ENCODE data around the gene APBA1. TPM values are rescaled to one million over a fixed set of nuclear protein-coding genes. Genes with fewer than 3 reads are reported as not detected.

APBA1 gene
- total RNA-seq, 1 donor from 2014 or later: 20.9 TPM

GRCh38 chr9:69579760-69580581 is 92.2 kb downstream of the APBA1 start:
- no peak for DNase-seq (ENCODE audit: low spot score)

GRCh38 chr9:69579032-69579758 is 93.0 kb downstream of the APBA1 start:
- no peak for DNase-seq (ENCODE audit: low spot score)

GRCh38 chr9:69578026-69578425 is 94.1 kb downstream of the APBA1 start:
- DNase-seq (ENCODE audit: low spot score): no peak

GRCh38 chr9:69577123-69577522 is 95.0 kb downstream of the APBA1 start:
- DNase-seq (ENCODE audit: low spot score): no peak

GRCh38 chr9:69574057-69574456 is 98.1 kb downstream of the APBA1 start:
- no peak for DNase-seq (ENCODE audit: low spot score)

GRCh38 chr9:69573651-69574050 is 98.5 kb downstream of the APBA1 start:
- DNase-seq (ENCODE audit: low spot score): peak; percentile 73

GRCh38 chr9:69572611-69573010 is 99.6 kb downstream of the APBA1 start:
- DNase-seq (ENCODE audit: low spot score): no peak

GRCh38 chr9:69571032-69571431 is 101.1 kb downstream of the APBA1 start:
- no peak for DNase-seq (ENCODE audit: low spot score)

- peak; percentile 80 for DNase-seq (ENCODE audit: low spot score)
Observed at GRCh38 chr9:69569738-69570451, 102.3 kb downstream of the APBA1 start.

- DNase-seq (ENCODE audit: low spot score): no peak
Observed at GRCh38 chr9:69564557-69564956, 107.6 kb downstream of the APBA1 start.

GRCh38 chr9:69559126-69559525 is 113.0 kb downstream of the APBA1 start:
- no peak for DNase-seq (ENCODE audit: low spot score)

GRCh38 chr9:69556707-69557106 is 115.5 kb downstream of the APBA1 start:
- no peak for DNase-seq (ENCODE audit: low spot score)

- no peak for DNase-seq (ENCODE audit: low spot score)
Observed at GRCh38 chr9:69555802-69556201, 116.4 kb downstream of the APBA1 start.

GRCh38 chr9:69554945-69555344 is 117.2 kb downstream of the APBA1 start:
- peak; percentile 86 for DNase-seq (ENCODE audit: low spot score)

- DNase-seq (ENCODE audit: low spot score): peak; percentile 38
Observed at GRCh38 chr9:69549310-69550202, 122.6 kb downstream of the APBA1 start.

- DNase-seq (ENCODE audit: low spot score): no peak
Observed at GRCh38 chr9:69548681-69549080, 123.5 kb downstream of the APBA1 start.

- DNase-seq (ENCODE audit: low spot score): no peak
Observed at GRCh38 chr9:69546265-69546664, 125.9 kb downstream of the APBA1 start.

GRCh38 chr9:69542942-69543704 is 129.0 kb downstream of the APBA1 start:
- peak; percentile 9 for DNase-seq (ENCODE audit: low spot score)

GRCh38 chr9:69542058-69542457 is 130.1 kb downstream of the APBA1 start:
- no peak for DNase-seq (ENCODE audit: low spot score)

- DNase-seq (ENCODE audit: low spot score): no peak
Observed at GRCh38 chr9:69535911-69536310, 136.3 kb downstream of the APBA1 start.
